ENCODE results near the gene NFIA.

Gene NFIA

GRCh38 chr1:61370177-61370912 lies 288.0 kb downstream of the NFIA start:
- H3K36me3 ChIP-seq (ENCODE audit: control insufficient read depth in 1 of 2, insufficient read depth in 2 of 2, low read length in 2 of 2), result no peaks in the 10 kb centered on the region
- H3K79me1 ChIP-seq (ENCODE audit: low read length), result no peaks in the 10 kb centered on the region
- H3K4ac ChIP-seq (ENCODE audit: low read depth, low read length), result no peak overlapping the region
- H2BK5ac ChIP-seq (ENCODE audit: low read depth, low read length, poor library complexity), result no peak overlapping the region
- no CpG with 5 or more reads among the region's 10 CpGs for WGBS (ENCODE audit: extremely low coverage, insufficient coverage, insufficient read length)
- H3K14ac ChIP-seq (ENCODE audit: low read length), result no peak overlapping the region
- H3K9ac ChIP-seq (ENCODE audit: low read length), result no peak overlapping the region
- H2AK5ac ChIP-seq (ENCODE audit: low read length), result no peak overlapping the region
- H3K27ac ChIP-seq (ENCODE audit: low read depth, low read length), result no peak overlapping the region
- H3K4me1 ChIP-seq (ENCODE audit: control insufficient read depth in 1 of 2, insufficient read depth in 2 of 2, low read length in 2 of 2), result no peaks in the 10 kb centered on the region
- no peaks in the 10 kb centered on the region for H3K9me3 ChIP-seq (ENCODE audit: insufficient read depth, low read depth, low read length)
- no peak overlapping the region for H3K23ac ChIP-seq (ENCODE audit: low read length)
- no peak overlapping the region for H4K12ac ChIP-seq (ENCODE audit: low read depth, low read length)
- H3K4me3 ChIP-seq (ENCODE audit: low read depth, low read length), result no peak overlapping the region
- no peak for DNase-seq
- H4K8ac ChIP-seq (ENCODE audit: low read depth, low read length), result no peak overlapping the region
- H2AFZ ChIP-seq (ENCODE audit: insufficient read depth, low read length, poor library complexity), result no peak overlapping the region
- no peak overlapping the region for H3K18ac ChIP-seq (ENCODE audit: low read length)
- no peaks in the 10 kb centered on the region for H3K79me2 ChIP-seq (ENCODE audit: control insufficient read depth, insufficient read depth, low read length, poor library complexity)
- H4K91ac ChIP-seq (ENCODE audit: low read depth, low read length), result no peak overlapping the region
- no peak overlapping the region for H2BK120ac ChIP-seq (ENCODE audit: insufficient read depth, low read length, poor library complexity)
- H2BK12ac ChIP-seq (ENCODE audit: low read length), result no peak overlapping the region
- no peaks in the 10 kb centered on the region for H3K27me3 ChIP-seq (ENCODE audit: insufficient read depth, low read length)
- H3K4me2 ChIP-seq (ENCODE audit: low read length), result no peak overlapping the region

DNA sequence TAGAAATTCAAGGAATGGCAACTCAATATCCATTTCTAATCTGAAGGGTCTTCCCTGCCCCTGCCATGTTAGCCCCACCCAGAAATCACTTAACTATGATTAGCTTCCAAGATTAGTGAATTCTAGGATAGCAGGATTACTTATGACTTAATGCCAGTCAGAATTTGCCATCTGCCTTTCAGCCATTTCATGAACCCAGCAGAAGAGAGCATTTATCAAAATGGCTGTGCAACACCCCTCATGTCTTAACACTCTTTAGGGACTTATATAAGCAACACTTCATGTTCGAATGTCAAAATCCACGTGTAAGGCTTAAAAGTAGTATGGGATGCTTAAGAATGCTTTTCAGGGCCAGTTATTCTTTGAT lies 288.5 kb downstream of the NFIA start:
- no CpG with 5 or more reads among the region's 2 CpGs for WGBS (ENCODE audit: extremely low coverage, insufficient coverage, insufficient read length)
- H3K79me2 ChIP-seq (ENCODE audit: control insufficient read depth, insufficient read depth, low read length, poor library complexity), result no peaks in the 10 kb centered on the region
- no peaks in the 10 kb centered on the region for H3K4me1 ChIP-seq (ENCODE audit: control insufficient read depth in 1 of 2, insufficient read depth in 2 of 2, low read length in 2 of 2)
- H3K4me2 ChIP-seq (ENCODE audit: low read length), result no peak overlapping the region
- H3K18ac ChIP-seq (ENCODE audit: low read length), result no peak overlapping the region
- no peak overlapping the region for H3K9ac ChIP-seq (ENCODE audit: low read length)
- no peak overlapping the region for H3K4me3 ChIP-seq (ENCODE audit: low read depth, low read length)
- H3K23ac ChIP-seq (ENCODE audit: low read length), result no peak overlapping the region
- H3K79me1 ChIP-seq (ENCODE audit: low read length), result no peaks in the 10 kb centered on the region
- no peak overlapping the region for H2AFZ ChIP-seq (ENCODE audit: insufficient read depth, low read length, poor library complexity)
- no peak overlapping the region for H3K4ac ChIP-seq (ENCODE audit: low read depth, low read length)
- H3K27me3 ChIP-seq (ENCODE audit: insufficient read depth, low read length), result no peaks in the 10 kb centered on the region
- H3K14ac ChIP-seq (ENCODE audit: low read length), result no peak overlapping the region
- no peaks in the 10 kb centered on the region for H3K36me3 ChIP-seq (ENCODE audit: control insufficient read depth in 1 of 2, insufficient read depth in 2 of 2, low read length in 2 of 2)
- H2BK5ac ChIP-seq (ENCODE audit: low read depth, low read length, poor library complexity), result no peak overlapping the region
- no peak overlapping the region for H2AK5ac ChIP-seq (ENCODE audit: low read length)
- DNase-seq, result no peak
- no peak overlapping the region for H2BK12ac ChIP-seq (ENCODE audit: low read length)
- no peak overlapping the region for H4K91ac ChIP-seq (ENCODE audit: low read depth, low read length)
- no peak overlapping the region for H3K27ac ChIP-seq (ENCODE audit: low read depth, low read length)
- H3K9me3 ChIP-seq (ENCODE audit: insufficient read depth, low read depth, low read length), result no peaks in the 10 kb centered on the region
- H4K8ac ChIP-seq (ENCODE audit: low read depth, low read length), result no peak overlapping the region
- H4K12ac ChIP-seq (ENCODE audit: low read depth, low read length), result no peak overlapping the region
- H2BK120ac ChIP-seq (ENCODE audit: insufficient read depth, low read length, poor library complexity), result no peak overlapping the region

DNA sequence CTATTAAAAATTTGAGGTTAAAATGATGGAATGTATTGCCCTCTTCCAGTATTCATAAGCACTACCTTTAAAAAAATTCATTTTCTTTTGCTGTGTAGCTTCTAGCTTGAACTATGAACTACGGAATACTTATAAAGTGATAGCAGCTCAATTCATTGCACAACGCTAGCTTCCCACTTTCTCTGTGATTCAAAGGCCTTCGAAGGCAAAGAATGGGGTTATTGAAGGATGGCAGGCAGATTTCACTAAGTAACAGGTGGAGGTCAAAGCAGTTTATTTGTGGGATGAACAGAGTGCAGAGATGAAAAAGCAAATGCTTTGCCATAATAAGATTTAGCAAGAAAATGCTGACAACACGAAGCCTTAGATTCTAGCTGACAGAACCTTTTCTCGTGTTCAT lies 290.6 kb downstream of the NFIA start:
- no peaks in the 10 kb centered on the region for H3K36me3 ChIP-seq (ENCODE audit: control insufficient read depth in 1 of 2, insufficient read depth in 2 of 2, low read length in 2 of 2)
- H4K91ac ChIP-seq (ENCODE audit: low read depth, low read length), result no peak overlapping the region
- H3K4me2 ChIP-seq (ENCODE audit: low read length), result no peak overlapping the region
- no peaks in the 10 kb centered on the region for H3K79me2 ChIP-seq (ENCODE audit: control insufficient read depth, insufficient read depth, low read length, poor library complexity)
- no peak overlapping the region for H2BK120ac ChIP-seq (ENCODE audit: insufficient read depth, low read length, poor library complexity)
- H3K27me3 ChIP-seq (ENCODE audit: insufficient read depth, low read length), result no peaks in the 10 kb centered on the region
- H3K27ac ChIP-seq (ENCODE audit: low read depth, low read length), result no peak overlapping the region
- H3K4me1 ChIP-seq (ENCODE audit: control insufficient read depth in 1 of 2, insufficient read depth in 2 of 2, low read length in 2 of 2), result no peaks in the 10 kb centered on the region
- no peak overlapping the region for H3K9ac ChIP-seq (ENCODE audit: low read length)
- H4K12ac ChIP-seq (ENCODE audit: low read depth, low read length), result no peak overlapping the region
- no peak overlapping the region for H2BK12ac ChIP-seq (ENCODE audit: low read length)
- H3K9me3 ChIP-seq (ENCODE audit: insufficient read depth, low read depth, low read length), result no peaks in the 10 kb centered on the region
- H3K23ac ChIP-seq (ENCODE audit: low read length), result no peak overlapping the region
- no peak overlapping the region for H3K18ac ChIP-seq (ENCODE audit: low read length)
- no peak overlapping the region for H2AK5ac ChIP-seq (ENCODE audit: low read length)
- no peak for DNase-seq
- no CpG with 5 or more reads among the region's 5 CpGs for WGBS (ENCODE audit: extremely low coverage, insufficient coverage, insufficient read length)
- no peak overlapping the region for H3K14ac ChIP-seq (ENCODE audit: low read length)
- no peaks in the 10 kb centered on the region for H3K79me1 ChIP-seq (ENCODE audit: low read length)
- no peak overlapping the region for H2BK5ac ChIP-seq (ENCODE audit: low read depth, low read length, poor library complexity)
- H3K4ac ChIP-seq (ENCODE audit: low read depth, low read length), result no peak overlapping the region
- H3K4me3 ChIP-seq (ENCODE audit: low read depth, low read length), result no peak overlapping the region
- no peak overlapping the region for H4K8ac ChIP-seq (ENCODE audit: low read depth, low read length)
- no peak overlapping the region for H2AFZ ChIP-seq (ENCODE audit: insufficient read depth, low read length, poor library complexity)

- H3K9ac ChIP-seq (ENCODE audit: low read length), result no peak overlapping the region
- no peak overlapping the region for H3K14ac ChIP-seq (ENCODE audit: low read length)
- H3K23ac ChIP-seq (ENCODE audit: low read length), result no peak overlapping the region
- no peak overlapping the region for H4K91ac ChIP-seq (ENCODE audit: low read depth, low read length)
- H3K79me2 ChIP-seq (ENCODE audit: control insufficient read depth, insufficient read depth, low read length, poor library complexity), result no peaks in the 10 kb centered on the region
- H2AK5ac ChIP-seq (ENCODE audit: low read length), result no peak overlapping the region
- H3K4me1 ChIP-seq (ENCODE audit: control insufficient read depth in 1 of 2, insufficient read depth in 2 of 2, low read length in 2 of 2), result no peaks in the 10 kb centered on the region
- no peak overlapping the region for H4K12ac ChIP-seq (ENCODE audit: low read depth, low read length)
- no peak overlapping the region for H2BK5ac ChIP-seq (ENCODE audit: low read depth, low read length, poor library complexity)
- no peak overlapping the region for H2BK12ac ChIP-seq (ENCODE audit: low read length)
- H3K27me3 ChIP-seq (ENCODE audit: insufficient read depth, low read length), result no peaks in the 10 kb centered on the region
- H2BK120ac ChIP-seq (ENCODE audit: insufficient read depth, low read length, poor library complexity), result no peak overlapping the region
- H3K9me3 ChIP-seq (ENCODE audit: insufficient read depth, low read depth, low read length), result no peaks in the 10 kb centered on the region
- no peak overlapping the region for H3K4me3 ChIP-seq (ENCODE audit: low read depth, low read length)
- H2AFZ ChIP-seq (ENCODE audit: insufficient read depth, low read length, poor library complexity), result no peak overlapping the region
- no peak overlapping the region for H3K27ac ChIP-seq (ENCODE audit: low read depth, low read length)
- no peak overlapping the region for H4K8ac ChIP-seq (ENCODE audit: low read depth, low read length)
- no CpG with 5 or more reads among the region's 1 CpG for WGBS (ENCODE audit: extremely low coverage, insufficient coverage, insufficient read length)
- H3K4me2 ChIP-seq (ENCODE audit: low read length), result no peak overlapping the region
- H3K18ac ChIP-seq (ENCODE audit: low read length), result no peak overlapping the region
- no peak for DNase-seq
- no peak overlapping the region for H3K4ac ChIP-seq (ENCODE audit: low read depth, low read length)
- no peaks in the 10 kb centered on the region for H3K79me1 ChIP-seq (ENCODE audit: low read length)
- H3K36me3 ChIP-seq (ENCODE audit: control insufficient read depth in 1 of 2, insufficient read depth in 2 of 2, low read length in 2 of 2), result no peaks in the 10 kb centered on the region
These were observed 291.8 kb downstream of the NFIA start for GRCh38 chr1:61374156-61374555.

All from trophoblast cell (in vitro differentiated cells and primary cell).